ENCODE results near the gene ZBTB20.
A peak's percentile ranks its signal among the peaks of the same experiment; 100 is the strongest.

ZBTB20 gene

GRCh38 chr3:114756506-114757279 lies 390.4 kb downstream of the ZBTB20 start:
- H3K4me3 ChIP-seq (replicated peaks; ENCODE audit: low read depth, low read length), result no peak overlapping the region
- TF ChIP-seq CTCF (IDR thresholded peaks at IDR 0.05; ENCODE audit: low read depth, low read length, missing control alignments), result no peak
- peak; percentile 25 for DNase-seq (ENCODE audit: extremely low read depth, low read depth)

- DNase-seq (ENCODE audit: extremely low read depth, low read depth), result no peak
- TF ChIP-seq CTCF (IDR thresholded peaks at IDR 0.05; ENCODE audit: low read depth, low read length, missing control alignments), result no peak
- H3K4me3 ChIP-seq (replicated peaks; ENCODE audit: low read depth, low read length), result no peak overlapping the region; the same call in 1 of the 2 replicates
Measured at GRCh38 chr3:114746502-114746901, 400.6 kb downstream of the ZBTB20 start.

GRCh38 chr3:114745322-114746240 lies 401.5 kb downstream of the ZBTB20 start:
- peak; percentile 37 for DNase-seq (ENCODE audit: extremely low read depth, low read depth)
- no peak overlapping the region; the same call in 1 of the 2 replicates for H3K4me3 ChIP-seq (replicated peaks; ENCODE audit: low read depth, low read length)
- no peak for TF ChIP-seq CTCF (IDR thresholded peaks at IDR 0.05; ENCODE audit: low read depth, low read length, missing control alignments)

GRCh38 chr3:114743746-114744485 lies 403.2 kb downstream of the ZBTB20 start:
- no peak for DNase-seq (ENCODE audit: extremely low read depth, low read depth)
- no peak overlapping the region for H3K4me3 ChIP-seq (replicated peaks; ENCODE audit: low read depth, low read length)
- no peak for TF ChIP-seq CTCF (IDR thresholded peaks at IDR 0.05; ENCODE audit: low read depth, low read length, missing control alignments)

- H3K4me3 ChIP-seq (replicated peaks; ENCODE audit: low read depth, low read length), result no peak overlapping the region
- no peak for TF ChIP-seq CTCF (IDR thresholded peaks at IDR 0.05; ENCODE audit: low read depth, low read length, missing control alignments)
- peak; percentile 14 for DNase-seq (ENCODE audit: extremely low read depth, low read depth)
Measured at GRCh38 chr3:114741066-114741465, 406.0 kb downstream of the ZBTB20 start.

GRCh38 chr3:114739627-114740026 lies 407.5 kb downstream of the ZBTB20 start:
- no peak for DNase-seq (ENCODE audit: extremely low read depth, low read depth)
- H3K4me3 ChIP-seq (replicated peaks; ENCODE audit: low read depth, low read length), result no peak overlapping the region
- TF ChIP-seq CTCF (IDR thresholded peaks at IDR 0.05; ENCODE audit: low read depth, low read length, missing control alignments), result no peak

Data from HFF-Myc (cell line).